GM12878 (cell line): ENCODE data around the gene AMPD2.

ENCODE experiments used
- CTCF ChIP-seq, 3 experiments: IDR thresholded peaks in 2 of 3; conservative IDR thresholded peaks in 1 of 3; 2 replicates each; pipeline ENCODE4 v1.5.1; 2011; ENCODE audit warnings: low read depth in 3 of 3, low read length in 3 of 3, mild to moderate bottlenecking in 3 of 3, control low read depth in 2 of 3, moderate library complexity in 2 of 3, inconsistent platforms in 1 of 3, mixed read lengths in 1 of 3; ENCODE audit not compliant: control insufficient read depth in 2 of 3, insufficient read depth in 1 of 3; ENCODE audit errors: extremely low read depth in 1 of 3
- EP300 ChIP-seq, 2 experiments: fragments of 150-350 bp in 1 of 2; IDR thresholded peaks; 2 replicates each; pipeline ENCODE4 v1.6.1; 2011 to 2012; ENCODE audit warnings: low read depth in 2 of 2, low read length in 2 of 2, borderline replicate concordance in 1 of 2, improper control_type of control experiment in 1 of 2, inconsistent platforms in 1 of 2; ENCODE audit not compliant: control insufficient read depth in 1 of 2
- EZH2 ChIP-seq: IDR thresholded peaks from 2 replicates; pipeline ENCODE4 v1.6.1; 2012; ENCODE audit warnings: low read depth, mild to moderate bottlenecking, control low read depth, inconsistent platforms, low read length, borderline replicate concordance; ENCODE audit not compliant: control insufficient read depth
- MYC ChIP-seq: IDR thresholded peaks from 2 replicates; pipeline ENCODE4 v1.6.1; 2011; ENCODE audit warnings: mild to moderate bottlenecking, low read length, moderate library complexity, inconsistent platforms; ENCODE audit not compliant: insufficient read depth, insufficient replicate concordance, insufficient read length, severe bottlenecking
- SP1 ChIP-seq: IDR thresholded peaks from one replicate; pipeline ENCODE4 v1.6.1; 2011; ENCODE audit warnings: low read depth, low read length
- ZSCAN29 ChIP-seq: fragments of 450-650 bp; IDR thresholded peaks from 2 replicates; pipeline ENCODE4 v1.6.1; 2017; ENCODE audit warnings: mild to moderate bottlenecking, moderate library complexity

- TF ChIP-seq CTCF (IDR thresholded peaks at IDR 0.05 in 2 of 3, conservative IDR thresholded peaks at IDR 0.05 in 1 of 3; ENCODE audit: control insufficient read depth in 2 of 3, extremely low read depth in 1 of 3, insufficient read depth in 1 of 3, low read depth in 3 of 3, low read length in 3 of 3) (no peak), EZH2 (no peak), ZSCAN29 (no peak), MYC (no peak), EP300 (IDR thresholded peaks at IDR 0.05; ENCODE audit: borderline replicate concordance in 1 of 2, control insufficient read depth in 1 of 2, low read depth in 2 of 2, low read length in 2 of 2) (no peak), SP1 (no peak)
Observed at GRCh38 chr1:109589679-109590078, 30.0 kb upstream of the AMPD2 start.
